Measurements from ENCODE around the gene ZNF862.

The ZNF862 gene

DNA sequence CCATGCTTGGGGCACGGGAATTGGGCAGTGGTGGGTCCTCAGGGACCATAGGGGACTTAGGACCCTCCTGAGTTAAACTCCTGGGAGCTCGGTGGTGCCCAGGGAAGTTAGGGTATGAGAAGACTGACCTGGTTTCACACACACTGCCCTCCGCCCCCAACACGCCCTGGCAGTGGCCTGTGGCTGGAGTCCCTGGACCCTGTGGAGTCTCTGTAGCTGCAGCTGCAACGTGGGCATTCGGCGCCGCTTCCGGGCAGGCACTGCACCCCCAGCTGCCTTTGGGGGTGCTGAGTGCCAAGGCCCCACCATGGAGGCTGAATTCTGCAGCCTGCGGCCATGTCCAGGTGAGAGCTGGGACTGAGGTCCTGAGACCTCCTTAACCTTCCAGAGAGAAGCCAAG, 29.9 kb upstream of the ZNF862 start:
- in situ Hi-C loops (cut with MboI; ENCODE audit: low sequenced_read_pairs), result loop anchor here (10.0 kb wide), 1 partner anchor 144 kb away; no protein-coding TSS in a partner anchor

DNA sequence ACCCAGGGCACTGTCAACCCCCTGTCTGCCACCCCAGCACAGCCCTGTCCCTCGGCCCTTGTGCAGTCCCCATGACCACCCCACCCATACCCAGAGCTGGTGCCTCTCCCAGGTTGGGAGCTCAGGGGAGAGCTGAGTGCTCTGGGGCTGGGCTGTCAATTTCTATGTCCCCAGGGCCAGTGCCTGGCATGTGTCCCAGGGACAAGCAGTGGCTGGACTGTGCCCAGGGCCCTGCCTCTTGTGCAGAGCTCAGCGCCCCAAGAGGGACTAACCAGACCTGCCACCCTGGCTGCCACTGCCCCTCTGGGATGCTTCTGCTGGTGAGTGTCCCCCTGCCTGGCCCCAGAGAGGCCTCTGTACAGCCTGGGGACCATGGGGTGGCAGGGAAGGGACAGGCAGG, 29.0 kb upstream of the ZNF862 start:
- in situ Hi-C loops (cut with MboI; ENCODE audit: low sequenced_read_pairs), result loop anchor here (10.0 kb wide), 1 partner anchor 144 kb away; no protein-coding TSS in a partner anchor

DNA sequence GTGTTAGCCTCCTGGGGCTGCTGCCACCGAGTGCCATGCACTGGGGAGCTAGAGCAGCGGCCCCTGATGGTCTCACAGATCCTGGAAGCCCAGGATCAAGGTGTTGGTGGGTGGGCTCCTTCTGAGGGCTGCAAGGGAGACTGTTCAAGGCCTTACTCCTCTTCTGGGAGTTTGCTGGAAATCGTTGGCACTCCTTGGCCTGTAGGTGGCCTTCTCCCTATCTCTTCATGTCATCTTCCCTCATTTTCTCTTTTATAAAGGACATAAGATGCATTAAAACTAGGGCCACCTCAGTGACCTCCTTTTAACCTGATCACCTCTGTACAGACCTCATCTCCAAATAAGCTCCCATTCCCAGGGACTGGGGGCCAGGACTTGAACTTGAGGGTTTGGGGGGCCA, 27.0 kb upstream of the ZNF862 start:
- in situ Hi-C loops (cut with MboI; ENCODE audit: low sequenced_read_pairs), result no loop called here

DNA sequence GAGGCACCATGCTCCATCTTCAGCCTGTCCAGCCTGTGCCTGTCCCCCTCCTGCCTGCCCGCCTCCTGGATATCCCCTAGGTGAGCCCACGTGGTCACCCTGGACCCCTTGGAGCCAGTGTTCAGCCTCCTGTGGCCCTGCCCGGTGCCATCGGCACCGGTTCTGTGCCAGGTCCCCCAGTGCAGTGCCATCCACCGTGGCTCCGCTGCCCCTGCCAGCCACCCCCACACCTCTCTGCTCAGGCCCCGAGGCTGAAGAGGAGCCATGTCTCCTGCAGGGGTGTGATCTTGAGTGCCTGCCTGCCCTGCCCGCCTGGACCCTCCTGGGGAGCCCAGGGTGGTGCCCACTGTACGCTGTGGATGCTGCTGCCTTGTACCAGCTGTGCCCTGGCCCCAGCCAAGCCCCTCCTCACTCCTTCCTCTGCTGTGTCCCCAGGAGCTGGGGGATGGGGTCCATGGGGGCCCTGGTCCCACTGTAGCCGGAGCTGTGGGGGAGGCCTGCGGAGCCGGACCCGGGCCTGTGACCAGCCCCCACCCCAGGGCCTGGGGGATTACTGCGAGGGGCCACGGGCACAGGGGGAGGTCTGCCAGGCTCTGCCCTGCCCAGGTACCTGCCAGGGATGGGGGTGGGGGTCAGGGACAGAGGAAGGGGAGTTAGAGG, 26.2 kb upstream of the ZNF862 start:
- in situ Hi-C loops (cut with MboI; ENCODE audit: low sequenced_read_pairs), result no loop called here

DNA sequence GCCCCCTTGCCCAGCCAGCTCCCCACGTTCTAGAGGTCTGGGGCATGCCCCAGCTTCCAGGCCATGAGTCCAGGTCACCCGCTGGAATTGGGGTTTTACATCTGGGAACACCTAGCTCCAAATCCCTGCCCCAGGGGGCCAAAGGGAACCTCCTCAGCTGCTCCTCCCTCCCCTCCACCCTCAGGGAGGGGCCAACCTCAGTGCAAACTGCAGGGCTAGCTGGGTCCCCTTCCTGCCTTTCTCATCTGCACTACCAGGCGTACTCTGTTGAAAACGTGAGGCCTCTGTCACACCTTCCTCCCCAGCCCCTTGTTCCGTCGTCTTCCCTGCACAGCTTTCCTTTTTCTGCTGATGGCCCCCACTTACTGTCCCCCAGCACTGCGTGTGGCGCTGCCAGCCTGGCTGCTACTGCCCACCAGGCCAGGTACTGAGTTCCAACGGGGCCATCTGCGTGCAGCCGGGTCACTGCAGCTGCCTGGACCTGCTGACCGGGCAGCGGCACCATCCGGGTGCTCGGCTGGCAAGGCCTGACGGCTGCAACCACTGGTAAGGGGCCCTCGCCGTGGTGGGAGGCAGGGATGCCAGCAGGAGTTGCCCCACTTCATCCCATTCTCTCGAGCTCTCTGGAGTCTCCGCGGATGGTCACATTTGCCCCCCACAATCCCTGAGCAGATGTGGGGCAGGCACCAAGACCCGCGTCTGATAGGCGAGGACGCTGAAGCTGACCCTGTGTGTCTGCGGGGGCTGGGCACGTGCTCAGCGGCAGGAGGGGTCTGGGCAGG, 24.7 kb upstream of the ZNF862 start:
- in situ Hi-C loops (cut with MboI; ENCODE audit: low sequenced_read_pairs), result no loop called here

DNA sequence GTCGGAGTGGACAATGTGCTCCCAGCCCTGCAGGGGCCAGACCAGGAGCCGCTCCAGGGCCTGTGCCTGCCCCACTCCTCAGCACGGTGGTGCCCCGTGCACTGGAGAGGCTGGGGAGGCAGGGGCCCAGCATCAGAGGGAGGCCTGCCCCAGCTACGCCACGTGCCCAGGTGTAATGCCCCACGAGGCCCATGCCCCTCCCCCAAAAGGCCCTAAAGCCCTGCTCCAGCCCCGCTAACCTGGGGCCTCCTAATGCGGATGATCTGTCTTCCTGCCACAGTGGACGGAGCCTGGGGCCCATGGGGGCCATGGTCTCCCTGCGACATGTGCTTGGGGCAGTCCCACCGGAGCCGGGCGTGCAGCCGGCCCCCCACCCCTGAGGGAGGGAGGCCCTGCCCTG, 23.7 kb upstream of the ZNF862 start:
- in situ Hi-C loops (cut with MboI; ENCODE audit: low sequenced_read_pairs), result no loop called here

DNA sequence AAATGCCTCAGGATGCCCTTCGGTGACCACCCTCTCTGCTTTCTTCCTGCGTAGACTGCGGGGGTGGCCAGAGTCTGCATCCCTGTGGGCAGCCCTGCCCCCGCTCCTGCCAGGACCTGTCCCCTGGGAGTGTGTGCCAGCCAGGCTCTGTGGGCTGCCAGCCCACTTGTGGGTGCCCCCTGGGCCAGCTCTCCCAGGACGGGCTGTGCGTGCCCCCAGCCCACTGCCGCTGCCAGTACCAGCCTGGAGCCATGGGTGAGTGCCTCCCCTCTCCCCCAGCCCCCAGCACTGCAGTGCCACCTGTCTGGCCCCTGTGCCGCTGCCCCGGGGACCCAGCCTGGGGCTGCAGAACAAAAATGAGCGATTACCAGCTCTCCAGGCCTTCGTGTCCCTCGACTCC, 23.1 kb upstream of the ZNF862 start:
- in situ Hi-C loops (cut with MboI; ENCODE audit: low sequenced_read_pairs), result no loop called here

DNA sequence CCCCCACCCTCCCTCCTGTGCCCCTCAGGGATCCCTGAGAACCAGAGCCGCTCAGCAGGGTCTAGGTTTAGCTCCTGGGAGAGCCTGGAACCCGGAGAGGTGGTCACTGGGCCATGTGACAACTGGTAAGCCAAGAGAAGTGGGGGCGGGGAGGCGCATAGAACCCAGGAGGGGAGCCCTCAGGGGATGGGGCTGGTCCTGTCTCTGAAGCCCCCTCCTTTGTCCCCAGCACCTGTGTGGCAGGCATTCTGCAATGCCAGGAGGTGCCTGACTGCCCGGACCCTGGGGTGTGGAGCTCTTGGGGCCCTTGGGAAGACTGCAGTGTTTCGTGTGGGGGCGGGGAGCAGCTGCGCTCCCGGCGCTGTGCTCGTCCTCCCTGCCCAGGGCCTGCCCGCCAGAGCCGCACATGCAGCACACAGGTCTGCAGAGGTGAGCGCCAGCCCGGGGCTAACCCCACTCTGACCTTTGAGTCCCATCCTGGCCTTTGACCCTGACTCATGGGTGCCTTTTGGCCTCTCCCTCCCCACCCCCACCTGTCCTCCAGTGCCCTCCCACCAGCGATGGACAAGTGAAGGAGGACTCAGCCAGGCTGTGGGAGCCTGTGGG, 22.4 kb upstream of the ZNF862 start:
- in situ Hi-C loops (cut with MboI; ENCODE audit: low sequenced_read_pairs), result no loop called here

DNA sequence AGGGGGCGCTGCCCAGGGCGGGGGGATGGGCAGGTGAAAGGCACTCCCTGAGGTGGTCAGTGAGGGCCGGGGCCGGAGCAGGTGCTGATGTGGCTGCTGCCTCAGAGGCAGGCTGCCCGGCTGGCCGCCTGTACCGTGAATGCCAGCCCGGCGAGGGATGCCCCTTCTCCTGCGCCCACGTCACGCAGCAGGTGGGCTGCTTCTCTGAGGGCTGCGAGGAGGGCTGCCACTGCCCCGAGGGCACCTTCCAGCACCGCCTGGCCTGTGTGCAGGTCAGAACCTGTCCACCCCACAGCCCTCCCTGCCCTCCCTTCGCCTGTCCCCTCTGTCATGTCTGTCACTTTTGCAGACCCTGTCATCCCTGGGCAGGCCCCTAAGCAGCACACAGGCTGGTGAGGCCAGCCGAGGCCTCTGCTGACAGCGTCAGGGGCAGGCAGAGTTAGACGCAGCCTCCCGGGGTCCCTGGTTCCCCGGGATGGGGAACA, 21.9 kb upstream of the ZNF862 start:
- in situ Hi-C loops (cut with MboI; ENCODE audit: low sequenced_read_pairs), result no loop called here

DNA sequence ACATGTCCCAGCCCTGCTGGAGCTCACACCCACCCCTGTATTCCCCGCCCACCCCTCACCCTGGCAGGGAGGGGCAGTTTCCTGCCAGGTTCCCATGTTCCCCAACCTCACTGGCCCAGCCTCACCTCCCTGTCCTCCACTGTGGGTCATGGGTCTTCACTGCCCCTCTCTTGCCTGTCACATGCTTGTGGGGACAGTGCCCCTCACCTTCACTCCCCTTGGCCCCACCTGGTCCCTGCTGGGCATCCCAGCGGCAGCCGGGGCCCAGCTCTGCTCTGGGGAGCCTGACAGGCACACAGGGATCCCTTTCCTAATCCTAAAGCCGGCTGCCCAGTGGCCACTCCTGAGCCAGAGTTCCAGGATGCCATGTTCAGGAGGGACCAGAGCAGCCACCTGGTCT, 21.4 kb upstream of the ZNF862 start:
- in situ Hi-C loops (cut with MboI; ENCODE audit: low sequenced_read_pairs), result no loop called here

DNA sequence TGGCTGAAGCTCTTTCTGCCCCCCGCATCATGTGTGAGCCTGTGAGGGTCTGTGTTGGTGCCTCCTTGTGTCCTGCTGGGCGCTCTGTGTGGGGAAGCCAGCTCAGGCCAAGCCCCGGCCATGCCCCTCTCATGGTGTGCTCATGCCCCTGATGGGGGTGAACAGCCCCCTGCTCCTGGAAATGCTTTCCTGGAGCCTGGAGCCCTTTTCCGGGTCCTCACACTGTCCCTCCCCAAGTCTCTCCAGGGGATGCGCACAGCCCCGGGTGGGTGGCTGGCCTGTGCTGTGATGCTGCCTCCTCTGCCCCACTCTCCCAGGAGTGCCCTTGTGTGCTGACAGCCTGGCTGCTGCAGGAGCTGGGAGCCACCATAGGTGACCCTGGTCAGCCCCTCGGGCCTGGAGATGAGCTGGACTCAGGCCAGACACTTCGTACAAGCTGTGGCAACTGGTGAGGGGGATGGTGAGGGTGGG, 20.8 kb upstream of the ZNF862 start:
- in situ Hi-C loops (cut with MboI; ENCODE audit: low sequenced_read_pairs), result no loop called here

DNA sequence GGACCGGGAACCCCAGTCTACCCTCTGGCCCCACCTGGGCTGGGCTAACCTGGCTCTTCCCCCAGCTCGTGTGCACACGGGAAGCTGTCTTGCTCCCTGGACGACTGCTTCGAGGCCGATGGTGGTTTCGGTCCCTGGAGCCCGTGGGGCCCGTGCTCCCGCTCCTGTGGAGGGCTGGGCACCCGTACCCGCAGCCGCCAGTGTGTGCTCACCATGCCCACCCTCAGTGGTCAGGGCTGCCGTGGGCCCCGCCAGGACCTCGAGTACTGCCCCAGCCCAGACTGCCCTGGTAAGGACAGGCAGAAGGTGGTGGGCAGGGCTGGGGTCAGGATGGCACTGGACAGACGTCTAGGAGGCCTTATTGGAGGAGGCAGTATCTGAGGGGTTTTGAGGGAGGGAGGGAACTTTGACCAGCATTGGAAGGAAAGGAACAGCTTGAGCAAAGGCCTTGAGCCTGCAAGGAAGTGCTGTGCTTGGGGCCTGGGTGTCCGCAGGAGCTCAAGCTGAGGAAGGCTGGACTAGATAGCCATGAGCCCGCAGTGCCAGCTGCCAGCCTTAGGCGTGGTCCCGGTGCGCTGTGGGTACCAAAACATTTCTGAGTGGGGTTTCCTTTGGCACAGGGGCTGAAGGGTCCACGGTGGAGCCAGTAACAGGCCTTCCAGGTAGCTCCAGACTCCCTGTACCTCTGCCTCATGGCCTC, 20.2 kb upstream of the ZNF862 start:
- in situ Hi-C loops (cut with MboI; ENCODE audit: low sequenced_read_pairs), result no loop called here

DNA sequence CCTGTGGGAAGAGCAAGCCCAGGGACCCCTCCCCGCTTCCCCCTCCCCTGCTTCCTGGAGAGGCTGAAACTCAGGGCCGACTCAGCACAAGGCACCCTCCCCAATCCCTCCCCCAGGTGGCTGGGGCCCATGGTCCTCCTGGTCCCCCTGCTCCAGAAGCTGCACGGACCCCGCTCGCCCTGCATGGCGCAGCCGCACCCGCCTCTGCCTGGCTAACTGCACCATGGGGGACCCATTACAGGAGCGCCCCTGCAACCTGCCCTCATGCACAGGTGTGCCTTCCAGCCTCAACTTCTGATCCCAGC, 19.7 kb upstream of the ZNF862 start:
- in situ Hi-C loops (cut with MboI; ENCODE audit: low sequenced_read_pairs), result no loop called here

DNA sequence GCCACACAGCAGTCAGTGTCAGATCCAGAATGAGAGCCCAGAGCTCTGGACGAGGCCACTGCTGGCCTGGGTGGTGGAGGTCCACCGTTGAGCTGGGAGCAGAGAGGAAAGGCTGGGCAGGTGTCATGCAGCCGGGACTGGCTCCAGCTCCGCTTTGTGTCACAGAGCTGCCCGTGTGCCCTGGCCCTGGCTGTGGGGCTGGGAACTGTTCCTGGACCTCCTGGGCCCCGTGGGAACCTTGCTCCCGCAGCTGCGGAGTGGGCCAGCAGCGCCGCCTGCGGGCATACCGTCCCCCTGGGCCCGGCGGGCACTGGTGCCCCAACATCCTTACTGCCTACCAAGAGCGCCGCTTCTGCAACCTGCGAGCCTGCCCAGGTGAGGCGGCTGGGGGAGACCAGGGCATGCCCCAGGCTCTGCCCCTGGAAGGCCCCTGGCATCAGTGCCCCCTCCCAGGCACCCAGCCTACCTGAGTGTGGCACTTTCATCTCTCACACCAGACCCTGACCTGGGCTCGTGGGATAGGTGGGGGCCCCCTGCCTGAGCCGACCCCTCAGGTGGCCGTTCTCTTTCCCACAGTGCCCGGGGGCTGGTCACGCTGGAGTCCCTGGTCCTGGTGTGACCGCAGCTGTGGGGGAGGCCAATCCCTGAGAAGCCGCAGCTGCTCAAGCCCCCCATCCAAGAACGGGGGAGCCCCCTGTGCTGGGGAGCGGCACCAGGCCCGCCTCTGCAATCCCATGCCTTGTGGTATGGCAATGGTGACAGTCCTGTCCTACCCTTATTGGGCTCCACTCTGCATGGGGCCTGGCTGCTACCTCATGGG, 18.8 kb upstream of the ZNF862 start:
- in situ Hi-C loops (cut with MboI; ENCODE audit: low sequenced_read_pairs), result no loop called here

DNA sequence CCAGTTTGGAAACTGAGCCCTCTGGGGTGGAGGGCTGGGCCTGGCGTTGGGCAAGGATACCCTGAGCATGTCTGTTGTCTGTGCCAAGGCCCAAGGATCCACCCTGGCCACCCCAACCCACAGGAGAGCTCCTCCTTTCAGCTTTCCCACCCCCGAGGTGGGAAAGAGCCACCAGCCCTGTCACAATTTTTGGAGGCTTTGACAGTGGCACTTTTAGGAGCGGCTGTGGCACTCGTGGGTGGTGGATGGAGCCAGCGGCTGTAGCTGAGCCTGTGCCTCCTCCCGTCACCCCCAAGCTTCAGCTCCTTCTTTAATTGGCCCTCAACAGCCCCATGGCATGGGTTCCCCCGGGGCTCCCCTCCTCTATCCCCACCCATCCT, 18.2 kb upstream of the ZNF862 start:
- in situ Hi-C loops (cut with MboI; ENCODE audit: low sequenced_read_pairs), result no loop called here

DNA sequence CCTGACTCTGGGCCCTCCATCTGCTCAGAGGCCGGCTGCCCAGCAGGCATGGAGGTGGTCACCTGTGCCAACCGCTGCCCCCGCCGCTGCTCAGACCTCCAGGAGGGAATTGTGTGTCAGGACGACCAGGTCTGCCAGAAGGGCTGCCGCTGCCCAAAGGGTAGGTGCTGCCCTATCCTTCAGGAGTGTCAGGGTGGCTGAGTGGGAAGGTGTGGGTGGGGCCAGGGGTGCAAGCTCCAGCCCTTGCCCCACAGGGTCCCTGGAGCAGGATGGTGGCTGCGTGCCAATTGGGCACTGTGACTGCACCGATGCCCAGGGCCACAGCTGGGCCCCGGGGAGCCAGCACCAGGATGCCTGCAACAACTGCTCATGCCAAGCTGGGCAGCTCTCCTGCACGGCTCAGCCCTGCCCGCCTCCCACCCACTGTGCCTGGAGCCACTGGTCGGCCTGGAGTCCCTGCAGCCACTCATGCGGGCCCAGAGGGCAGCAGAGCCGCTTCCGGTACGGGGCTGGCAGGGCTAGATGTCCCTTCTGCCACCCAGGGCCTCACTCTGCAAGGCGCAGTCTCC, 17.5 kb upstream of the ZNF862 start:
- in situ Hi-C loops (cut with MboI; ENCODE audit: low sequenced_read_pairs), result no loop called here

DNA sequence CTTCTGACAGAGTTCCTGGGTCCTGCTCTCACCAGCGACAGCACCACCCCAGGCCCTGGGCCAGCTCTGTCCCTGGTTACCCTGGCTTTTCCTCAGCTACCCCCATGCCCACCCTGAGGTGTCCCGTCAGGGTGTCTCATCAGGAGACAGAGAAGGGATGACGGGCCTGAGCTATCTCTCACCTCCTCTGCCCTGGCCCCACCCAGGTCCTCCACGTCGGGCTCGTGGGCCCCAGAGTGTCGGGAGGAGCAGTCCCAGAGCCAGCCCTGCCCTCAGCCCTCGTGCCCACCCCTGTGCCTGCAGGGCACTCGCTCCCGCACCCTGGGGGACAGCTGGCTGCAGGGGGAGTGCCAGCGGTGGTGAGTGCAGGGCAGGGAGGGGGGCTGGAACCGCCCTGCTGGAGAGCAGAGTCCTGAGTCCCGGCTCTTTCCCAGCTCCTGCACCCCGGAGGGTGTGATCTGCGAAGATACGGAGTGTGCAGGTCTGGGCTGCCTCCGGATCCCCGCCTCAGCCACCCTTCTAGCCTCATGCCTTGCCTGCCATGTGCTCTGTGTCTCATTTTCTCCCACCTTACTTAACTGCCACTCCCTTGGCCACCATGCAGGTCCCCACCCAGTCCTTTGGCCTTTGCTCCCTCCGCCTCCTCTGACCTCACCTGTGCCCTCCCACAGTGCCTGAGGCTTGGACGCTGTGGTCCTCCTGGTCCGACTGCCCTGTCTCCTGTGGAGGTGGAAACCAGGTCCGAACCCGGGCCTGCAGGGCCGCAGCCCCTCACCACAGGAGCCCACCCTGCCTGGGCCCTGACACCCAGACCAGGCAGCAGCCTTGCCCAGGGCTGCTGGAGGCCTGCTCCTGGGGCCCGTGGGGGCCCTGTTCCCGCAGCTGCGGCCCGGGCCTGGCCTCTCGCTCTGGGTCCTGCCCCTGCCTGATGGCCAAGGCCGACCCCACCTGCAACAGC, 16.7 kb upstream of the ZNF862 start:
- in situ Hi-C loops (cut with MboI; ENCODE audit: low sequenced_read_pairs), result no loop called here

DNA sequence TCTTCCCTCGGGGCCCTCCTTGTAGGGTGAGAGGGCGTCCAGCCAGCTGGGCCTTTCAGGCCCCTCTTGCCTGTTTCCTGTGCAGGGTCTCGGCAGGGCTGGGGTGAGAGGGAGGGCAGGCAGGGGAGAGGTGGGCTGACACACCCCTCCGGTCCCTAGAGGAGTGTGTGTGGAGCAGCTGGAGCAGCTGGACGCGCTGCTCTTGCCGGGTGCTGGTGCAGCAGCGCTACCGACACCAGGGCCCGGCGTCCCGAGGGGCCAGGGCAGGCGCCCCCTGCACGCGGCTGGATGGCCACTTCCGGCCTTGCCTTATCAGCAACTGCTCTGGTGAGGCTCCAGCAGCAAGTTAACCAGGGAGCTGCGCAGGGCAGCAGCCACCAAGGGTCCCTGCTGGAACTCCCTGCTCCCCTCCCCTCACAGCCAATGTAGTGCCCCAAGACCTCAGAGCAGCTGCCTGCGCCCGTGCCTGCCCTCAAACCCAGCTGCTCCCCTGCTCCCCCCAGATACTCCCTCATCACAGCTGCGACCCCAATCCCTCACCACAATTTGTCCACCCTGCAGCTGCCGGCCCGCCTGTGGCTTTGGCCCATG, 15.7 kb upstream of the ZNF862 start:
- in situ Hi-C loops (cut with MboI; ENCODE audit: low sequenced_read_pairs), result no loop called here

DNA sequence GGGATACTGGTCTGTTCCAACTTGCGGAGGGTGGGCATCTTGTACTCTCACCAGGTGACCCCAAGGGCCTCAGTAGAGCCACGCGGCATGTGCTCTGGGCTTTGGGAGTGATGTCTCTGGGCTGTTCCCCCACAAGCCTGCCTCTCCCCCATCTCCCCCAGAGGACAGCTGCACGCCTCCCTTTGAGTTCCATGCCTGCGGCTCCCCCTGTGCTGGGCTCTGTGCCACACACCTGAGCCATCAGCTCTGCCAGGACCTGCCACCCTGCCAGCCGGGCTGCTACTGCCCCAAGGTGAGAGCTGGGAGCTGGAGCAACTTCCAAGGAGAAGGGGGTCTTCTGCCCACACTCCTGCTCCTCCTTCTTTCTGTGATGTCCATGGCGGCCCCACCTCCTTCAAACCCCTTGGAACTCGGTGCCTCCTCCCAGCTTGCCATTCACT, 15.0 kb upstream of the ZNF862 start:
- in situ Hi-C loops (cut with MboI; ENCODE audit: low sequenced_read_pairs), result no loop called here

All from HL-60/S4 (cell line).